Activated T-helper 1 cell treated with anti-CD3 and anti-CD28 coated beads, Interleukin-12 subunit alpha, Interleukin-12 subunit beta, Interleukin-2, Interleukin-4 antibody, amounts not matched to agents 30 ng/mL and 10 ng/mL and 1 ng/mL, durations not matched to agents 14 hours and 24 hours and 36 hours (primary cell): Measurements from ENCODE around the gene KCNAB1. TPM values are rescaled to one million over a fixed set of nuclear protein-coding genes. Genes with fewer than 3 reads are reported as not detected.
"Not testable (repeated sequence)": the region's sequence is repeated elsewhere in the genome, so short reads cannot be mapped to it uniquely, and the experiment has no call there.

Experiments used
- DNase-seq: peaks from one replicate; pipeline ENCODE4 v3.0.0; 2021; ENCODE audit warnings: low spot score
- H3K27ac Mint-ChIP-seq: one replicate; pipeline ENCODE4 v1.8.0; 2021; ENCODE audit warnings: mild to moderate bottlenecking, mixed read lengths
- H3K27me3 Mint-ChIP-seq: one replicate; pipeline ENCODE4 v1.8.0; 2022; ENCODE audit warnings: mild to moderate bottlenecking, moderate library complexity, mixed read lengths; ENCODE audit not compliant: insufficient read depth
- H3K36me3 Mint-ChIP-seq: one replicate; pipeline ENCODE4 v1.8.0; 2021; ENCODE audit warnings: low read depth, mixed read lengths
- H3K4me1 Mint-ChIP-seq: one replicate; pipeline ENCODE4 v1.8.0; 2021; ENCODE audit warnings: low read depth, mixed read lengths
- H3K4me3 Mint-ChIP-seq: one replicate; pipeline ENCODE4 v1.8.0; 2021; ENCODE audit warnings: mild to moderate bottlenecking, moderate library complexity, mixed read lengths
- H3K9me3 Mint-ChIP-seq: one replicate; pipeline ENCODE4 v1.8.0; 2021; ENCODE audit warnings: mixed read lengths
- intact Hi-C: fragments of 100-400 bp; cut with micrococcal nuclease; formaldehyde crosslinking; loops from one replicate; pipeline ENCODE4 v1.15.1; 2024
- total RNA-seq: library from RNA; stranded (reverse); gene quantifications from 2 replicates; pipeline ENCODE4 v1.2.3, GENCODE V29; 2022

Gene KCNAB1
- total RNA-seq, 1 donor from 2014 or later, result not detected

- H3K4me3 Mint-ChIP-seq, H3K36me3 Mint-ChIP-seq, intact Hi-C loops, H3K9me3 Mint-ChIP-seq, H3K27ac Mint-ChIP-seq, H3K4me1 Mint-ChIP-seq, DNase-seq: not testable (repeated sequence)
- H3K27me3 Mint-ChIP-seq, result peaks cover 22% of the 10 kb centered on the region
Observed at GRCh38 chr3:156194945-156195344, 74.6 kb downstream of the KCNAB1 start.

- H3K36me3 Mint-ChIP-seq, H3K9me3 Mint-ChIP-seq, H3K27ac Mint-ChIP-seq, intact Hi-C loops, DNase-seq, H3K4me1 Mint-ChIP-seq, H3K4me3 Mint-ChIP-seq: not testable (repeated sequence)
- peaks cover 18% of the 10 kb centered on the region for H3K27me3 Mint-ChIP-seq
Observed at GRCh38 chr3:156197152-156197551, 76.8 kb downstream of the KCNAB1 start.

GRCh38 chr3:156201411-156202405 is 81.3 kb downstream of the KCNAB1 start:
- no peak overlapping the region for H3K27ac Mint-ChIP-seq
- no peaks in the 10 kb centered on the region for H3K9me3 Mint-ChIP-seq
- no peak overlapping the region for H3K4me3 Mint-ChIP-seq
- intact Hi-C loops, result no loop called here
- H3K36me3 Mint-ChIP-seq, result no peaks in the 10 kb centered on the region
- DNase-seq, result no peak
- H3K4me1 Mint-ChIP-seq, result no peaks in the 10 kb centered on the region
- H3K27me3 Mint-ChIP-seq, result peaks cover 13% of the 10 kb centered on the region

- intact Hi-C loops, result no loop called here
- no peak for DNase-seq
- Mint-ChIP-seq H3K9me3 (no peaks in the 10 kb centered on the region), H3K27me3 (peaks cover 7% of the 10 kb centered on the region), H3K4me1 (no peaks in the 10 kb centered on the region), H3K4me3 (no peak overlapping the region), H3K36me3 (no peaks in the 10 kb centered on the region), H3K27ac (no peak overlapping the region)
Observed at GRCh38 chr3:156206157-156206556, 85.8 kb downstream of the KCNAB1 start.

- Mint-ChIP-seq H3K4me3 (no peak overlapping the region), H3K27ac (no peak overlapping the region), H3K4me1 (no peaks in the 10 kb centered on the region), H3K9me3 (no peaks in the 10 kb centered on the region), H3K36me3 (no peaks in the 10 kb centered on the region), H3K27me3 (peaks cover 7% of the 10 kb centered on the region)
- DNase-seq, result no peak
- intact Hi-C loops, result no loop called here
Observed at GRCh38 chr3:156207802-156208685, 87.7 kb downstream of the KCNAB1 start.

- Mint-ChIP-seq H3K27me3 (peaks cover 7% of the 10 kb centered on the region), H3K4me3 (no peak overlapping the region), H3K36me3 (no peaks in the 10 kb centered on the region), H3K4me1 (no peaks in the 10 kb centered on the region), H3K9me3 (no peaks in the 10 kb centered on the region), H3K27ac (no peak overlapping the region)
- intact Hi-C loops, result no loop called here
- no peak for DNase-seq
Observed at GRCh38 chr3:156209631-156210335, 89.4 kb downstream of the KCNAB1 start.

- no peak for DNase-seq
- Mint-ChIP-seq H3K27me3 (peaks cover 7% of the 10 kb centered on the region), H3K4me1 (no peaks in the 10 kb centered on the region), H3K36me3 (no peaks in the 10 kb centered on the region), H3K9me3 (no peaks in the 10 kb centered on the region), H3K27ac (no peak overlapping the region), H3K4me3 (no peak overlapping the region)
- intact Hi-C loops, result no loop called here
Observed at GRCh38 chr3:156211583-156211982, 91.2 kb downstream of the KCNAB1 start.

- Mint-ChIP-seq H3K4me1 (no peaks in the 10 kb centered on the region), H3K27me3 (peaks cover 4% of the 10 kb centered on the region), H3K27ac (no peak overlapping the region), H3K36me3 (no peaks in the 10 kb centered on the region), H3K4me3 (no peak overlapping the region), H3K9me3 (no peaks in the 10 kb centered on the region)
- no peak for DNase-seq
- intact Hi-C loops, result no loop called here
Observed at GRCh38 chr3:156214676-156215075, 94.3 kb downstream of the KCNAB1 start.

GRCh38 chr3:156215751-156216150 is 95.4 kb downstream of the KCNAB1 start:
- no peak overlapping the region for H3K27ac Mint-ChIP-seq
- H3K9me3 Mint-ChIP-seq, result no peaks in the 10 kb centered on the region
- DNase-seq, result no peak
- H3K4me1 Mint-ChIP-seq, result no peaks in the 10 kb centered on the region
- intact Hi-C loops, result no loop called here
- H3K4me3 Mint-ChIP-seq, result no peak overlapping the region
- H3K27me3 Mint-ChIP-seq, result peaks cover 4% of the 10 kb centered on the region
- no peaks in the 10 kb centered on the region for H3K36me3 Mint-ChIP-seq

- Mint-ChIP-seq H3K27ac (no peak overlapping the region), H3K4me3 (no peak overlapping the region), H3K9me3 (no peaks in the 10 kb centered on the region), H3K27me3 (peaks cover 4% of the 10 kb centered on the region), H3K4me1 (no peaks in the 10 kb centered on the region), H3K36me3 (no peaks in the 10 kb centered on the region)
- no peak for DNase-seq
- intact Hi-C loops, result no loop called here
Observed at GRCh38 chr3:156216216-156216615, 95.8 kb downstream of the KCNAB1 start.

- no peak overlapping the region for H3K4me3 Mint-ChIP-seq
- H3K36me3 Mint-ChIP-seq, result no peaks in the 10 kb centered on the region
- DNase-seq, result no peak
- H3K27ac Mint-ChIP-seq, result no peak overlapping the region
- intact Hi-C loops, result no loop called here
- H3K27me3 Mint-ChIP-seq, result peaks cover 2% of the 10 kb centered on the region
- H3K4me1 Mint-ChIP-seq, result no peaks in the 10 kb centered on the region
- no peaks in the 10 kb centered on the region for H3K9me3 Mint-ChIP-seq
Observed at GRCh38 chr3:156216852-156217251, 96.5 kb downstream of the KCNAB1 start.

GRCh38 chr3:156217674-156218352 is 97.4 kb downstream of the KCNAB1 start:
- H3K27ac Mint-ChIP-seq, result no peak overlapping the region
- H3K4me3 Mint-ChIP-seq, result no peak overlapping the region
- DNase-seq, result no peak
- H3K4me1 Mint-ChIP-seq, result no peaks in the 10 kb centered on the region
- intact Hi-C loops, result no loop called here
- H3K27me3 Mint-ChIP-seq, result peaks cover 2% of the 10 kb centered on the region
- no peaks in the 10 kb centered on the region for H3K36me3 Mint-ChIP-seq
- H3K9me3 Mint-ChIP-seq, result no peaks in the 10 kb centered on the region
